GM23338 (cell line): Measurements from ENCODE around the gene ST14. TPM values are rescaled to one million over a fixed set of nuclear protein-coding genes. Genes with fewer than 3 reads are reported as not detected.
A peak's percentile ranks its signal among the peaks of the same experiment; 100 is the strongest.

ENCODE experiments used
- ATAC-seq: fragments of 200-7000 bp; cut with Tn5 transposase; 3 replicates; pipeline ENCODE4 v1.9.1; 2020
- DNase-seq: peaks from one replicate; pipeline ENCODE4 v3.0.0-alpha.2; 2015; ENCODE audit warnings: low spot score
- H2AFZ ChIP-seq: fragments of 200-600 bp; sonication (generic); 2 replicates; pipeline ENCODE4 v1.8.0; 2016; ENCODE audit warnings: antibody characterized with exemption, mild to moderate bottlenecking, moderate library complexity
- H3F3A ChIP-seq: fragments of 200-600 bp; sonication (generic); replicated peaks from 2 replicates; pipeline ENCODE4 v1.8.0; 2017; ENCODE audit warnings: antibody characterized with exemption, mixed run types, low read depth
- H3K27ac ChIP-seq: fragments of 200-600 bp; sonication (generic); 2 replicates; pipeline ENCODE4 v1.6.1; 2016; ENCODE audit warnings: low read depth
- H3K27me3 ChIP-seq: fragments of 200-600 bp; sonication (generic); 2 replicates; pipeline ENCODE4 v1.8.0; 2016; ENCODE audit warnings: mild to moderate bottlenecking, mixed run types, moderate library complexity; ENCODE audit not compliant: insufficient read depth
- H3K36me3 ChIP-seq: fragments of 200-600 bp; sonication (generic); 2 replicates; pipeline ENCODE4 v1.8.0; 2016; ENCODE audit warnings: mild to moderate bottlenecking; ENCODE audit not compliant: insufficient read depth
- H3K4me1 ChIP-seq: fragments of 200-600 bp; sonication (generic); 2 replicates; pipeline ENCODE4 v1.8.0; 2016; ENCODE audit warnings: mild to moderate bottlenecking, moderate library complexity; ENCODE audit not compliant: insufficient read depth
- H3K4me2 ChIP-seq: fragments of 200-600 bp; sonication (generic); 2 replicates; pipeline ENCODE4 v1.7.1; 2017; ENCODE audit warnings: mixed run types
- H3K4me3 ChIP-seq: fragments of 200-600 bp; sonication (generic); 2 replicates; pipeline ENCODE4 v1.6.1; 2016; ENCODE audit warnings: mixed run types
- H3K79me2 ChIP-seq: fragments of 200-600 bp; sonication (generic); replicated peaks from 2 replicates; pipeline ENCODE4 v1.8.0; 2017; ENCODE audit warnings: mild to moderate bottlenecking; ENCODE audit not compliant: insufficient read depth
- H3K9me2 ChIP-seq: fragments of 200-600 bp; sonication (generic); 2 replicates; pipeline ENCODE4 v1.8.0; 2017; ENCODE audit not compliant: insufficient read depth
- H4K20me1 ChIP-seq: fragments of 200-600 bp; sonication (generic); replicated peaks from 2 replicates; pipeline ENCODE4 v1.8.0; 2017; ENCODE audit warnings: mild to moderate bottlenecking; ENCODE audit not compliant: insufficient read depth
- H3K27ac Mint-ChIP-seq: 2 replicates; pipeline ENCODE4 v1.8.0; 2020; ENCODE audit warnings: inconsistent platforms, mild to moderate bottlenecking, moderate library complexity, mixed read lengths
- H3K27me3 Mint-ChIP-seq: 3 replicates; pipeline ENCODE4 v1.8.0; 2022; ENCODE audit warnings: low read depth, mild to moderate bottlenecking, moderate library complexity, mixed read lengths, inconsistent platforms; ENCODE audit not compliant: insufficient read depth, poor library complexity
- H3K36me3 Mint-ChIP-seq: 3 replicates; pipeline ENCODE4 v1.8.0; 2021; ENCODE audit warnings: low read depth, mild to moderate bottlenecking, inconsistent platforms, moderate library complexity, mixed read lengths
- H3K4me1 Mint-ChIP-seq: 3 replicates; pipeline ENCODE4 v1.8.0; 2020; ENCODE audit warnings: mild to moderate bottlenecking, inconsistent platforms, mixed read lengths
- H3K4me3 Mint-ChIP-seq: 3 replicates; pipeline ENCODE4 v1.8.0; 2021; ENCODE audit warnings: moderate library complexity, mild to moderate bottlenecking, inconsistent platforms, mixed read lengths
- H3K9me3 Mint-ChIP-seq: 3 replicates; pipeline ENCODE4 v1.8.0; 2020; ENCODE audit warnings: moderate library complexity, mild to moderate bottlenecking, inconsistent platforms, mixed read lengths
- CREB1 ChIP-seq: fragments of 250-450 bp; sonication (Bioruptor Pico); IDR thresholded peaks from 2 replicates; pipeline ENCODE4 v1.5.0; 2020; ENCODE audit warnings: low read depth, mild to moderate bottlenecking, moderate library complexity
- NANOG ChIP-seq: IDR thresholded peaks from 2 replicates; pipeline ENCODE4 v1.6.1; 2016; ENCODE audit warnings: antibody characterized with exemption, borderline replicate concordance
- POLR2AphosphoS5 ChIP-seq: IDR thresholded peaks from 2 replicates; pipeline ENCODE4 v1.6.1; 2016; ENCODE audit warnings: antibody characterized with exemption, low read depth
- STAT1 ChIP-seq: IDR thresholded peaks from one replicate; pipeline ENCODE4 v1.6.1; 2016; ENCODE audit warnings: antibody characterized with exemption; ENCODE audit not compliant: unreplicated experiment
- ZNF114 ChIP-seq: fragments of 250-450 bp; sonication (Bioruptor Pico); IDR thresholded peaks from 2 replicates; pipeline ENCODE4 v1.5.0; 2020; ENCODE audit warnings: mild to moderate bottlenecking, moderate library complexity
- ZNF331 ChIP-seq: fragments of 250-450 bp; sonication (Bioruptor Pico); IDR thresholded peaks from 2 replicates; pipeline ENCODE4 v1.5.0; 2020; ENCODE audit warnings: low read depth, mild to moderate bottlenecking, moderate library complexity
- polyA plus RNA-seq: library from polyadenylated mRNA; unstranded; fragments of >200 nt; fragmentation: Nextera tagmentation; extraction: Ambion mirVana; gene quantifications from 2 replicates; pipeline ENCODE4 v1.2.1, GENCODE V29; 2016
- total RNA-seq: library from RNA; depleted of rRNA; stranded (reverse); fragments of >200 nt; shearing (Covaris generic); gene quantifications from 2 replicates; pipeline ENCODE4 v1.2.3, GENCODE V29; 2014
- TF ChIP-seq, protein P1 (sequence below): fragments of 250-450 bp; sonication (Bioruptor Pico); IDR thresholded peaks from 2 replicates; pipeline ENCODE4 v1.5.0; 2020; ENCODE audit warnings: mild to moderate bottlenecking, moderate library complexity
- TF ChIP-seq, protein P2 (sequence below): IDR thresholded peaks from one replicate; pipeline ENCODE4 v1.6.1; 2018; ENCODE audit warnings: antibody characterized with exemption; ENCODE audit not compliant: unreplicated experiment
- TF ChIP-seq, protein P3 (sequence below), 2 experiments: fragments of 200-600 bp in 1 of 2; sonication (generic) in 1 of 2; conservative IDR thresholded peaks; 2 replicates each; pipeline versions ENCODE4 v1.5.1 to v1.6.1; 2016 to 2017; ENCODE audit warnings: antibody characterized with exemption in 2 of 2, low read depth in 2 of 2, mild to moderate bottlenecking in 2 of 2, moderate library complexity in 1 of 2

ST14 gene
- total and polyA plus RNA-seq, 2 experiments from 2014 or later, result 7.9 to 32.7 TPM

DNA sequence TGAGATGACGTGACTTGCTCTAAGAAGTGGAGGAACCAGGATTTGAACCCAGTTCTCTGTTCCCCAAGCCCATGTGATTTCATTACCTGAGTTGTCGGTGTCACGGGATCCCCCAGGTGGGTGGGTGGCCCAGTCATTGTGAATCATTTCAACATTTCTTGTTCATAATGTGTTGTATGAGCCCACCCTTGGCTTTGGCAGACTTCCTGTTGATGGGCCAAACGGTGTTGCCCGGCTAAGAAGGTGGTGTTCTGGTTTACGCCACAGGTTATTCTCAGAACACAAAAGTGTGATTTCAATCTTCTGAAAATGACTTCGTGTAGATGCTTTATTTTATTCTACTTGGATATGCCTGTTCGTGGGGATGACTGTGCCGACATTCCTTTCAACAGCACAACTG, 21.6 kb upstream of the ST14 start (continued):
- TF ChIP-seq, protein P1, sequence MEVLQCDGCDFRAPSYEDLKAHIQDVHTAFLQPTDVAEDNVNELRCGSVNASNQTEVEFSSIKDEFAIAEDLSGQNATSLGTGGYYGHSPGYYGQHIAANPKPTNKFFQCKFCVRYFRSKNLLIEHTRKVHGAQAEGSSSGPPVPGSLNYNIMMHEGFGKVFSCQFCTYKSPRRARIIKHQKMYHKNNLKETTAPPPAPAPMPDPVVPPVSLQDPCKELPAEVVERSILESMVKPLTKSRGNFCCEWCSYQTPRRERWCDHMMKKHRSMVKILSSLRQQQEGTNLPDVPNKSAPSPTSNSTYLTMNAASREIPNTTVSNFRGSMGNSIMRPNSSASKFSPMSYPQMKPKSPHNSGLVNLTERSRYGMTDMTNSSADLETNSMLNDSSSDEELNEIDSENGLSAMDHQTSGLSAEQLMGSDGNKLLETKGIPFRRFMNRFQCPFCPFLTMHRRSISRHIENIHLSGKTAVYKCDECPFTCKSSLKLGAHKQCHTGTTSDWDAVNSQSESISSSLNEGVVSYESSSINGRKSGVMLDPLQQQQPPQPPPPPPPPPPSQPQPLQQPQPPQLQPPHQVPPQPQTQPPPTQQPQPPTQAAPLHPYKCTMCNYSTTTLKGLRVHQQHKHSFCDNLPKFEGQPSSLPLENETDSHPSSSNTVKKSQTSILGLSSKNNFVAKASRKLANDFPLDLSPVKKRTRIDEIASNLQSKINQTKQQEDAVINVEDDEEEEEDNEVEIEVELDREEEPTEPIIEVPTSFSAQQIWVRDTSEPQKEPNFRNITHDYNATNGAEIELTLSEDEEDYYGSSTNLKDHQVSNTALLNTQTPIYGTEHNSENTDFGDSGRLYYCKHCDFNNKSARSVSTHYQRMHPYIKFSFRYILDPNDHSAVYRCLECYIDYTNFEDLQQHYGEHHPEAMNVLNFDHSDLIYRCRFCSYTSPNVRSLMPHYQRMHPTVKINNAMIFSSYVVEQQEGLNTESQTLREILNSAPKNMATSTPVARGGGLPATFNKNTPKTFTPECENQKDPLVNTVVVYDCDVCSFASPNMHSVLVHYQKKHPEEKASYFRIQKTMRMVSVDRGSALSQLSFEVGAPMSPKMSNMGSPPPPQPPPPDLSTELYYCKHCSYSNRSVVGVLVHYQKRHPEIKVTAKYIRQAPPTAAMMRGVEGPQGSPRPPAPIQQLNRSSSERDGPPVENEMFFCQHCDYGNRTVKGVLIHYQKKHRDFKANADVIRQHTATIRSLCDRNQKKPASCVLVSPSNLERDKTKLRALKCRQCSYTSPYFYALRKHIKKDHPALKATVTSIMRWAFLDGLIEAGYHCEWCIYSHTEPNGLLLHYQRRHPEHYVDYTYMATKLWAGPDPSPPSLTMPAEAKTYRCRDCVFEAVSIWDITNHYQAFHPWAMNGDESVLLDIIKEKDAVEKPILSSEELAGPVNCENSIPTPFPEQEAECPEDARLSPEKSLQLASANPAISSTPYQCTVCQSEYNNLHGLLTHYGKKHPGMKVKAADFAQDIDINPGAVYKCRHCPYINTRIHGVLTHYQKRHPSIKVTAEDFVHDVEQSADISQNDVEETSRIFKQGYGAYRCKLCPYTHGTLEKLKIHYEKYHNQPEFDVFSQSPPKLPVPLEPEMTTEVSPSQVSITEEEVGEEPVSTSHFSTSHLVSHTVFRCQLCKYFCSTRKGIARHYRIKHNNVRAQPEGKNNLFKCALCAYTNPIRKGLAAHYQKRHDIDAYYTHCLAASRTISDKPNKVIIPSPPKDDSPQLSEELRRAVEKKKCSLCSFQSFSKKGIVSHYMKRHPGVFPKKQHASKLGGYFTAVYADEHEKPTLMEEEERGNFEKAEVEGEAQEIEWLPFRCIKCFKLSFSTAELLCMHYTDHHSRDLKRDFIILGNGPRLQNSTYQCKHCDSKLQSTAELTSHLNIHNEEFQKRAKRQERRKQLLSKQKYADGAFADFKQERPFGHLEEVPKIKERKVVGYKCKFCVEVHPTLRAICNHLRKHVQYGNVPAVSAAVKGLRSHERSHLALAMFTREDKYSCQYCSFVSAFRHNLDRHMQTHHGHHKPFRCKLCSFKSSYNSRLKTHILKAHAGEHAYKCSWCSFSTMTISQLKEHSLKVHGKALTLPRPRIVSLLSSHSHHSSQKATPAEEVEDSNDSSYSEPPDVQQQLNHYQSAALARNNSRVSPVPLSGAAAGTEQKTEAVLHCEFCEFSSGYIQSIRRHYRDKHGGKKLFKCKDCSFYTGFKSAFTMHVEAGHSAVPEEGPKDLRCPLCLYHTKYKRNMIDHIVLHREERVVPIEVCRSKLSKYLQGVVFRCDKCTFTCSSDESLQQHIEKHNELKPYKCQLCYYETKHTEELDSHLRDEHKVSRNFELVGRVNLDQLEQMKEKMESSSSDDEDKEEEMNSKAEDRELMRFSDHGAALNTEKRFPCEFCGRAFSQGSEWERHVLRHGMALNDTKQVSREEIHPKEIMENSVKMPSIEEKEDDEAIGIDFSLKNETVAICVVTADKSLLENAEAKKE, result no peak
- TF ChIP-seq NANOG (no peak), STAT1 (no peak), ZNF114 (CRISPR knock-in tag) (no peak)
- TF ChIP-seq, protein P2, sequence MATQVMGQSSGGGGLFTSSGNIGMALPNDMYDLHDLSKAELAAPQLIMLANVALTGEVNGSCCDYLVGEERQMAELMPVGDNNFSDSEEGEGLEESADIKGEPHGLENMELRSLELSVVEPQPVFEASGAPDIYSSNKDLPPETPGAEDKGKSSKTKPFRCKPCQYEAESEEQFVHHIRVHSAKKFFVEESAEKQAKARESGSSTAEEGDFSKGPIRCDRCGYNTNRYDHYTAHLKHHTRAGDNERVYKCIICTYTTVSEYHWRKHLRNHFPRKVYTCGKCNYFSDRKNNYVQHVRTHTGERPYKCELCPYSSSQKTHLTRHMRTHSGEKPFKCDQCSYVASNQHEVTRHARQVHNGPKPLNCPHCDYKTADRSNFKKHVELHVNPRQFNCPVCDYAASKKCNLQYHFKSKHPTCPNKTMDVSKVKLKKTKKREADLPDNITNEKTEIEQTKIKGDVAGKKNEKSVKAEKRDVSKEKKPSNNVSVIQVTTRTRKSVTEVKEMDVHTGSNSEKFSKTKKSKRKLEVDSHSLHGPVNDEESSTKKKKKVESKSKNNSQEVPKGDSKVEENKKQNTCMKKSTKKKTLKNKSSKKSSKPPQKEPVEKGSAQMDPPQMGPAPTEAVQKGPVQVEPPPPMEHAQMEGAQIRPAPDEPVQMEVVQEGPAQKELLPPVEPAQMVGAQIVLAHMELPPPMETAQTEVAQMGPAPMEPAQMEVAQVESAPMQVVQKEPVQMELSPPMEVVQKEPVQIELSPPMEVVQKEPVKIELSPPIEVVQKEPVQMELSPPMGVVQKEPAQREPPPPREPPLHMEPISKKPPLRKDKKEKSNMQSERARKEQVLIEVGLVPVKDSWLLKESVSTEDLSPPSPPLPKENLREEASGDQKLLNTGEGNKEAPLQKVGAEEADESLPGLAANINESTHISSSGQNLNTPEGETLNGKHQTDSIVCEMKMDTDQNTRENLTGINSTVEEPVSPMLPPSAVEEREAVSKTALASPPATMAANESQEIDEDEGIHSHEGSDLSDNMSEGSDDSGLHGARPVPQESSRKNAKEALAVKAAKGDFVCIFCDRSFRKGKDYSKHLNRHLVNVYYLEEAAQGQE, result no peak

DNA sequence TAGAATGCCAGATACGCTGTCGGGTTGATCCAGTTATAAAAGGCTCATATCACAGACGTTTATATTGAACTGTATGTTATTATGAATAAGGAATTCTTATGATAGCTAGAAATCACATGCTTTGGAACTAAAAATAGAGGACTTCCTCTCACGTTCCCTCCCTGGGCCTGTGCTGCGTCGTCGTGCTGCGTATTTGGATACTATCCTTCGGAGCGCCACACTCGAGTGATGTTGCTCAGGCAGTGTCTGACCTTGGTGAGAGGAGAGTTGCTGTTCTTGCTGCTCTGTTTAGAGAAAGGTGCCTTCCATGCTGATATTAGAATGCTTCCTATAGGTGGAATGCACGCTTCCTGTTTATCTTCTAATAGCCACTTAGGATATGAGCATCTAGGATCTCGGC, 20.2 kb upstream of the ST14 start:
- Histone ChIP-seq H3K4me1 (no peaks in the 10 kb centered on the region), H3K36me3 (peaks cover 16% of the 10 kb centered on the region), H3F3A (no peaks in the 10 kb centered on the region), H3K4me3 (no peak overlapping the region), H3K27me3 (no peaks in the 10 kb centered on the region), H3K79me2 (0 out of 2 replicates have a peak, but pooled peaks cover 3% of the 10 kb centered on the region), H2AFZ (no peak overlapping the region), H3K4me2 (no peak overlapping the region), H3K9me2 (no peaks in the 10 kb centered on the region), H3K27ac (0 out of 2 replicates have a peak overlapping the region, but pooled peaks have one; percentile 39), H4K20me1 (peaks cover 14% of the 10 kb centered on the region)
- H3K27me3 Mint-ChIP-seq, result peaks cover 4% of the 10 kb centered on the region
- H3K36me3 Mint-ChIP-seq, result peaks cover 87% of the 10 kb centered on the region
- H3K4me3 Mint-ChIP-seq, result no peak overlapping the region
- H3K4me1 Mint-ChIP-seq, result no peaks in the 10 kb centered on the region
- H3K9me3 Mint-ChIP-seq, result no peaks in the 10 kb centered on the region
- no peak for ATAC-seq
- no peak for DNase-seq
- no peak overlapping the region for H3K27ac Mint-ChIP-seq
- TF ChIP-seq ZNF114 (CRISPR knock-in tag) (no peak), CREB1 (no peak), POLR2AphosphoS5 (no peak), NANOG (no peak), ZNF331 (CRISPR knock-in tag) (no peak)
- TF ChIP-seq, protein P3, sequence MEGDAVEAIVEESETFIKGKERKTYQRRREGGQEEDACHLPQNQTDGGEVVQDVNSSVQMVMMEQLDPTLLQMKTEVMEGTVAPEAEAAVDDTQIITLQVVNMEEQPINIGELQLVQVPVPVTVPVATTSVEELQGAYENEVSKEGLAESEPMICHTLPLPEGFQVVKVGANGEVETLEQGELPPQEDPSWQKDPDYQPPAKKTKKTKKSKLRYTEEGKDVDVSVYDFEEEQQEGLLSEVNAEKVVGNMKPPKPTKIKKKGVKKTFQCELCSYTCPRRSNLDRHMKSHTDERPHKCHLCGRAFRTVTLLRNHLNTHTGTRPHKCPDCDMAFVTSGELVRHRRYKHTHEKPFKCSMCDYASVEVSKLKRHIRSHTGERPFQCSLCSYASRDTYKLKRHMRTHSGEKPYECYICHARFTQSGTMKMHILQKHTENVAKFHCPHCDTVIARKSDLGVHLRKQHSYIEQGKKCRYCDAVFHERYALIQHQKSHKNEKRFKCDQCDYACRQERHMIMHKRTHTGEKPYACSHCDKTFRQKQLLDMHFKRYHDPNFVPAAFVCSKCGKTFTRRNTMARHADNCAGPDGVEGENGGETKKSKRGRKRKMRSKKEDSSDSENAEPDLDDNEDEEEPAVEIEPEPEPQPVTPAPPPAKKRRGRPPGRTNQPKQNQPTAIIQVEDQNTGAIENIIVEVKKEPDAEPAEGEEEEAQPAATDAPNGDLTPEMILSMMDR (conservative IDR thresholded peaks at IDR 0.05; ENCODE audit: low read depth in 2 of 2), result no peak
